GM18505 (cell line): ENCODE measurements around the gene GRHPR.
"Not testable (repeated sequence)": the region's sequence is repeated elsewhere in the genome, so short reads cannot be mapped to it uniquely, and the experiment has no call there.

Experiments
- ATAC-seq: cut with Tn5 transposase; IDR thresholded peaks from one replicate; pipeline ENCODE4 v1.9.1; 2021; ENCODE audit not compliant: unreplicated experiment
- POLR2A ChIP-seq: IDR thresholded peaks from 4 replicates; pipeline ENCODE4 v1.6.1; 2011; ENCODE audit warnings: borderline replicate concordance; ENCODE audit not compliant: insufficient read depth, insufficient read length; ENCODE audit errors: extremely low read depth

GRHPR gene

GRCh38 chr9:37383876-37384746 is 38.4 kb upstream of the GRHPR start:
- no peak for TF ChIP-seq POLR2A
- no peak for ATAC-seq

GRCh38 chr9:37385286-37385685 is 37.2 kb upstream of the GRHPR start:
- no peak for ATAC-seq
- TF ChIP-seq POLR2A: no peak

DNA sequence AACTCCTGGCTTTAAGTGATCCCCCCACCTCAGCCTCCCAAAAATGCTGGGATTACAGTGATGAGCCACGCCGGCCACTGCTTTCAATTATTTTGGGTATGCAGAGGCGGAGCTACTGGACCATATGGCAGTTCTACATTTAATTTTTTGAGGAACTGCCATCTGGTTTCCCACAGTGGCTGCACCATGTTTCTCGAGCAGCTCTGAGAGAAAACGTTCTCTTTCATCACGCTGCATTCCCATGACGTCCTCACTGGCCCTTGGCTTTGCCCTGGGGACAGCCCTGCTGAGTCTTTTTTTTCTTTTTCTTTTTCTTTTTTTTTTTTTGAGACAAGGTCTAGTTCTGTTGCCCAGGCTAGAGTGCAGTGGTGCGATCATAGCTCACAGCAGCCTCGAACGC is 35.5 kb upstream of the GRHPR start:
- no peak for TF ChIP-seq POLR2A
- no peak for ATAC-seq

- no peak for TF ChIP-seq POLR2A
- ATAC-seq: peak; percentile 78
Measured at GRCh38 chr9:37390759-37391158, 31.7 kb upstream of the GRHPR start.

DNA sequence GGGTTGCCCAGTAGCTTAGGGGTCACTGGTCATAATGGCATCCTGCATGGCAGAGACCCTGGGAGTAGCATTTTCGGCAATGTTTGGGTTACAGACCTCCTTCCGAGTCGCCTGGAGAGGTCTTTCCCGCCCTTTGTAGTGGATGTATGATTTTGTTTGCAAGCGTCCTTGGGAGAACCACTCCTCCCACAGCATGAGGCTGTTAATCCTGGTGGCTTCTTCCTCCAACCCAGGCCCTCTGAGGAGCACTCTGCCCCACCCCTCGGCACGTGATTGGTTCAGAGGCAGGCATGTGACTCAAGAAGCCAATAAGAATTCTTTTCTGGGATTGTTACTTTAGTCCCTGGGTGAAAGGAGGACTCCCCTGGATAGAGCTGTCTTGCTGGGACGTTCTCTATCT is 30.2 kb upstream of the GRHPR start:
- TF ChIP-seq POLR2A: no peak
- ATAC-seq: no peak

GRCh38 chr9:37395229-37395628 is 27.3 kb upstream of the GRHPR start:
- TF ChIP-seq POLR2A: no peak
- ATAC-seq: no peak

- no peak for ATAC-seq
- no peak for TF ChIP-seq POLR2A
Measured at GRCh38 chr9:37395663-37396062, 26.8 kb upstream of the GRHPR start.

GRCh38 chr9:37397948-37398347 is 24.5 kb upstream of the GRHPR start:
- not testable (repeated sequence) for ATAC-seq

- ATAC-seq: no peak
- peak; percentile 53 for TF ChIP-seq POLR2A
Measured at GRCh38 chr9:37398464-37399025, 24.0 kb upstream of the GRHPR start.

DNA sequence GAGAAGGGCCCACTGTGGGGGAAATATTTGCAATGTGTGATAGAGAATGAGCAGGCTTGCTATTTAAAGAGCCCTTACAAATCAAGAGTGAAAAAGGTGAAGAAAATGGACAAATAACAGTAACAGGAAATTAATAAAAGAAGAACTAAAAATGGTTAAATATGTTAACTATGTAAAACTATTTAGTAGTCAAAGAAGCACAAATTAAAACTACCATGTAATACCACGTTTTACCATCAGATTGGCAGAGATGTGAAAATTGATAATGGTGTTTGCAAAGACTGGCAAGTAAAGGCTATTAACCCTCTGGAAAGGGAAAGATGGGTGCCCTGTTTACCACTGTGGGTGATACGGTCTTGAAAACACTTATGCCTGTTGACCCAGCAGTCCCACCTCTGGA is 23.2 kb upstream of the GRHPR start:
- no peak for TF ChIP-seq POLR2A
- no peak for ATAC-seq

GRCh38 chr9:37404590-37404989 is 17.9 kb upstream of the GRHPR start:
- TF ChIP-seq POLR2A: no peak
- ATAC-seq: no peak

- TF ChIP-seq POLR2A: peak; percentile 4
- ATAC-seq: no peak
Measured at GRCh38 chr9:37405350-37405749, 17.1 kb upstream of the GRHPR start.

DNA sequence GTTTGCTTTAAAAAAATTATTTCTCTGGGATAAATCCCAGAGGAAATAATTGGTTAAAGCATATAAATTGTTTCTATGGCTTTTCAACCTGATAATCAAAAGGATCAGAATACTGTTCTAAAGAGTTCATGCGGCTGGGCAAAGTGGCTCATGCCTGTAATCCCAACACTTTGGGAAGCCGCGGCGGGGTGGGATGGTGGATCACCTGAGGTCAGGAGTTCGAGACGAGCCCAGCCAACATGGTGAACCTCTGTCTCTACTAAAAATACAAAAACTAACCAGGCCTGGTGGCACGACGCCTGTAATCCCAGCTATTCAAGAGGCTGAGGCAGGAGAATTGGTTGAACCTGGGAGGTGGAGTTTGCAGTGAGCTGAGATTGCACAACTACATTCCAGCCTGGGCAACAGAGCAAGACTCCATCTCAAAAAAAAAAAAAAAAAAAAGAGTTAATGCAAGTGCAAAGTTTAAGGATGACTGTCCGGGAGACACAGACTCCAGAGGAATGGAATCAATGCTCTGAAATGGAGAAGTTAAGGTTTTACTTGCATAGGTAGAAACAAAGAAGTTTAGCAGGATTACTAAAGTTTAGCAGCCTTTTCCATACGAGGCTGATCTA is 16.6 kb upstream of the GRHPR start:
- no peak for ATAC-seq
- no peak for TF ChIP-seq POLR2A
